Muscle layer of duodenum (tissue), 2 donors: ENCODE data around the gene ADSS2.
"Not testable (repeated sequence)": the region's sequence is repeated elsewhere in the genome, so short reads cannot be mapped to it uniquely, and the experiment has no call there.

ENCODE experiments used
- H3K27ac ChIP-seq: one replicate; pipeline ENCODE4 v1.7.0; 2013; ENCODE audit warnings: mild to moderate bottlenecking, low read length
- H3K27me3 ChIP-seq: one replicate; pipeline ENCODE4 v1.7.0; 2013; ENCODE audit warnings: low read depth, mild to moderate bottlenecking, control low read depth, low read length
- H3K36me3 ChIP-seq, 2 donors: one replicate each; pipeline ENCODE4 v1.7.0; 2013; ENCODE audit warnings: low read length in 2 of 2, control low read depth in 1 of 2, mild to moderate bottlenecking in 1 of 2; ENCODE audit not compliant: insufficient read depth in 2 of 2, control insufficient read depth in 1 of 2
- H3K4me1 ChIP-seq, 2 donors: one replicate each; pipeline ENCODE4 v1.7.0; 2013; ENCODE audit warnings: low read length in 2 of 2, mild to moderate bottlenecking in 2 of 2, control low read depth in 1 of 2, moderate library complexity in 1 of 2; ENCODE audit not compliant: insufficient read depth in 2 of 2, control insufficient read depth in 1 of 2
- H3K4me3 ChIP-seq, 2 donors: one replicate each; pipeline ENCODE4 v1.7.0; 2013; ENCODE audit warnings: low read length in 2 of 2, low read depth in 1 of 2, mild to moderate bottlenecking in 1 of 2
- H3K9me3 ChIP-seq, 2 donors: one replicate each; pipeline ENCODE4 v1.7.0; 2013; ENCODE audit warnings: low read length in 2 of 2, control low read depth in 1 of 2, mild to moderate bottlenecking in 1 of 2; ENCODE audit not compliant: control insufficient read depth in 1 of 2
- donor health status: healthy.

ADSS2 gene

GRCh38 chr1:244451539-244451950 is at the start of gene ADSS2:
TSS of gene ADSS2 (minus strand) at chr1:244451909. CDS start at chr1:244451817, 92 bp downstream.
- H3K4me3 ChIP-seq, result peak within 1 kb of the TSS; percentile 78 to 84

DNA sequence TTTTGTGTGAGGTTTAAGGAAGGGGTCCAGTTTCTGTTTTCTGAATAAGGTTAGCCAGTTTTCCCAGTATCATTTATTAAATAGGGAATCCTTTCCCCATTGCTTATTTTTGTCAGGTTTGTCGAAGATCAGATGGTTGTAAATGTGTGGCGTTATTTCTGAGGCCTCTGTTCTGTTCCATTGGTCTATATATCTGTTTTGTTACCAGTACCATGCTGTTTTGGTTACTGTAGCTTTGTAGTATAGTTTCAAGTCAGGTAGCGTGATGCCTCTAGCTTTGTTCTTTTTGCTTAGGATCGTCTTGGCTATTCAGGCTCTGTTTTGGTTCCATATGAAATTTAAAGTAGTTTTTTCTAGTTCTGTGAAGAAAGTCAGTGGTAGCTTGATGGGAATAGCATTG is 48.8 kb upstream of the ADSS2 start:
- H3K36me3 ChIP-seq, H3K27ac ChIP-seq, H3K9me3 ChIP-seq, H3K4me3 ChIP-seq, H3K4me1 ChIP-seq, H3K27me3 ChIP-seq: not testable (repeated sequence)

More at GRCh38 chr1:244451539-244451950, at the start of gene ADSS2:
- Histone ChIP-seq H3K36me3 (peaks cover 0 to 5% of the 10 kb centered on the region in 2 donors), H3K27ac (peak within 1 kb of the TSS; percentile 91), H3K4me1 (peaks cover 8 to 29% of the 10 kb centered on the region in 2 donors), H3K27me3 (no peaks in the 10 kb centered on the region), H3K9me3 (no peaks in the 10 kb centered on the region)

- not testable (repeated sequence) for H3K27ac ChIP-seq, H3K36me3 ChIP-seq, H3K9me3 ChIP-seq, H3K4me1 ChIP-seq, H3K27me3 ChIP-seq, H3K4me3 ChIP-seq
Measured at GRCh38 chr1:244499484-244499883, 47.8 kb upstream of the ADSS2 start.

- H3K9me3 ChIP-seq, result peaks cover 0 to 7% of the 10 kb centered on the region in 2 donors
- H3K4me3 ChIP-seq, result no peak overlapping the region
- H3K4me1 ChIP-seq, result no peaks in the 10 kb centered on the region
- H3K36me3 ChIP-seq, result no peaks in the 10 kb centered on the region
- H3K27ac ChIP-seq, result no peak overlapping the region
- no peaks in the 10 kb centered on the region for H3K27me3 ChIP-seq
Measured at GRCh38 chr1:244497805-244498204, 46.1 kb upstream of the ADSS2 start.

- Histone ChIP-seq H3K4me1 (no peaks in the 10 kb centered on the region), H3K9me3 (peaks cover 0 to 4% of the 10 kb centered on the region in 2 donors), H3K36me3 (no peaks in the 10 kb centered on the region), H3K27me3 (no peaks in the 10 kb centered on the region), H3K27ac (no peak overlapping the region), H3K4me3 (no peak overlapping the region)
Measured at GRCh38 chr1:244496186-244496585, 44.5 kb upstream of the ADSS2 start.

GRCh38 chr1:244494653-244495052 is 42.9 kb upstream of the ADSS2 start:
- H3K27me3 ChIP-seq, result no peaks in the 10 kb centered on the region
- no peaks in the 10 kb centered on the region for H3K4me1 ChIP-seq
- H3K36me3 ChIP-seq, result no peaks in the 10 kb centered on the region
- H3K4me3 ChIP-seq, result no peak overlapping the region
- no peaks in the 10 kb centered on the region for H3K9me3 ChIP-seq
- no peak overlapping the region for H3K27ac ChIP-seq

GRCh38 chr1:244484971-244485370 is 33.3 kb upstream of the ADSS2 start:
- H3K36me3 ChIP-seq, H3K27me3 ChIP-seq, H3K27ac ChIP-seq, H3K9me3 ChIP-seq, H3K4me1 ChIP-seq, H3K4me3 ChIP-seq: not testable (repeated sequence)

DNA sequence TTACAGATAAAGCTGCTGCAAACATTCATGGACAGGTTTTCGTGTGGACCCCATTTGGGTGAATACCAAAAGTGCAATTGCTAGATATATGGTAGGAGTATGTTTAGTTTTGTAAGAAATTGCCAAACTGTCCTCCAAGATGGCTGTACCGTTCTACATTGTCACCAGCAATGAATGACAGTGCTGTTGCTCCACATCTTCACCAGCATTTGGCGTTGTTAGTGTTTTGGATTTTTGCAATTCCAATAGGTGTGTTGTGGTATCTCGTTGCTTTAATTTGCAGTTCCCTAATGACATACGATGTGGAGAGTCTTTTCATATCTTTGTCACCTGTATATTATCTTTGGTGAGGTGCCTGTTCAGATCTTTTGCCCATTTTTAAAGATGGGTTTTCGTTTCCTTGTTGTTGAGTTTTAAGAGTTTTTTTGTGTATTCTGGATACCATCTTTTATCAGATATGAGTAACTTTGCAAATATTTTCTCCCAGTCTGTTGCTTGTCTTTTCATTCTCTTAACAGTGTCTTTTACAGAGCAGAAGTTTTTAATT is 21.4 kb upstream of the ADSS2 start:
- no peaks in the 10 kb centered on the region for H3K36me3 ChIP-seq
- no peaks in the 10 kb centered on the region for H3K4me1 ChIP-seq
- H3K4me3 ChIP-seq, result no peak overlapping the region
- no peaks in the 10 kb centered on the region for H3K27me3 ChIP-seq
- H3K27ac ChIP-seq, result no peak overlapping the region
- H3K9me3 ChIP-seq, result peaks cover 0 to 2% of the 10 kb centered on the region in 2 donors

DNA sequence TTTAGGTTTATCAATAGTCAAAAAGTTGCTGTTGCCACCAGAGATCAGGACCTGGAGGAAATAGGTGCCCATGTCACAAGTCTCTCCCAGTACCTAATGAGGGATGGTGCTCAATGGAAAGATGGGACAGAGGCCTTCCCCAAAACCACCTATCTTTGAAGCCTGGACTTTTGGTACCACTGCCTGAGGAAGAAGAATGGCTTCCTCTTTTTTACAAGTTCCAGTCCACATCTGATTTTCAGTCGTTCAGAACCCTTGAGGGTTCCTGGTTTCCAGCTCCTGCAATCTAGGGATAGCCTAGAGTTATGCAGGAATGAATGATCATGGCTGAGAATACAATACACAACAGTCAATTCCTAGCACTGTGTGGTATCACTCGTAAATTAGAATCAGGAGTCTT is 15.0 kb upstream of the ADSS2 start:
- H3K36me3 ChIP-seq, result no peaks in the 10 kb centered on the region
- H3K4me3 ChIP-seq, result no peak overlapping the region
- no peak overlapping the region for H3K27ac ChIP-seq
- H3K4me1 ChIP-seq, result peaks cover 0 to 2% of the 10 kb centered on the region in 2 donors
- H3K9me3 ChIP-seq, result no peaks in the 10 kb centered on the region
- H3K27me3 ChIP-seq, result no peaks in the 10 kb centered on the region

- Histone ChIP-seq H3K27me3 (no peaks in the 10 kb centered on the region), H3K4me1 (peaks cover 0 to 11% of the 10 kb centered on the region in 2 donors), H3K4me3 (peak within 1 kb of the TSS; percentile 64 to 90), H3K9me3 (no peaks in the 10 kb centered on the region), H3K27ac (peak within 1 kb of the TSS; percentile 58), H3K36me3 (no peaks in the 10 kb centered on the region)
Measured at GRCh38 chr1:244461245-244462071, 9.7 kb upstream of the ADSS2 start, which contains the start of gene CATSPERE. TSS of gene CATSPERE (plus strand) at chr1:244461273. CDS start at chr1:244461430, 157 bp downstream.

DNA sequence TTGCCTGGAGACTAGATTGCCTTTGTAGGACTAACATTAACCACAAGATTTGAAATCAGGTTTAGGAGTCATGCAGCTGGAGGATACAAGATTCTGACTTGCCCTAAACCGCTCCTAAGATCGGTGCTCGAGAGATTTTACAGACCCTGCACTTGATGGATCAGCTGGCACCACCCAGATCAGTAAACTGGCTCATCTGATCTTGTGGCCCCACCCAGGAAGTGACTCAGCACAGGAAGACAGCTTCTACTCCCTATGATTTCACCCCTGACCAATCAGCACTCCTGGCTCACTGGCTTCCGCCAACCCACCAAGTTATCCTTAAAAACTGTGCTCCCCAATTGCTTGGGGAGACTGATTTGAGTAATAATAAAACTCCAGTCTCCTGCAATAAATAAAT is 8.5 kb upstream of the ADSS2 start:
- H3K4me3 ChIP-seq, result no peak overlapping the region
- H3K9me3 ChIP-seq, result no peaks in the 10 kb centered on the region
- H3K27ac ChIP-seq, result no peak overlapping the region

More for the DNA sequence above, 8.5 kb upstream of the ADSS2 start:
- Histone ChIP-seq H3K36me3 (no peaks in the 10 kb centered on the region), H3K4me1 (peaks cover 0 to 11% of the 10 kb centered on the region in 2 donors), H3K27me3 (no peaks in the 10 kb centered on the region)
